ENCODE data around the gene UBE2A.
A peak's percentile ranks its signal among the peaks of the same experiment; 100 is the strongest.

The UBE2A gene

DNA sequence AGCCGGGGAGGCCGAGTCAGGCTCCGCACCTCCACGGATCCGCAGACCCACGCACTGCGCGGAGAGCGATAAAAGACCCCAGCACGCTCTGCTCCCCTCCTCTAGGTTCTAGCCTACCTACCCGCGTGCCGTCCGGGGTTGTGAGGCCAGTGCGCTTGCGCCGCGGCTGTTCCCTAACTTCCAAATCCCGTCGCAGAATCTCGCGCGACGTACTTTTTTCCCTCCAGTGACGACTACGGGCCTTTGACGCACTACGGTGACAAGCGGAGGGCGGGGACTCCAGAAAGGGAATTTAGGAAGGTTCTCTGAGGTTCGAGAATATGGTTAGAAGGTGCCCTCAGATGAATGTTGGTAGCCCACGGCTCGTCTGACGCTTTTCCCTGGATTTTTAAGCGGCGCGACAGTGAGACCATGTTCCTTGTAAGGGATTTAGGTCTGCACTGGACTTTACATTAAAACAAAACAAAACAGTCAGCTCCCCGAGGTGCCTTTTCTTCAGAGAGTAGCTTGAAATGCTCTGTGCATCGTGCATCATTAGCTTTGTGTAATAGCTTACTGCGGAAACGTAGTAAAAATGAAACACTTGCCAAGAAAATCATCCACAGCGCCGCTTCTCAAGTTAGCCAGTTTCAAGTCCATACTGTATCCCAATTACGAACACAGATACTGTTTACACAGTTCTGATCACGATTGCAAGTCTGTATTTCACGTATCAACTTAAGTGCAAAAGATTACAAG lies 32.1 kb downstream of the UBE2A start, which contains the start of gene NKRF:
Gene NKRF (minus strand): TSS at position 145 of the 738 bp plus-strand sequence.
- peak within 1 kb of the TSS; percentile 67 for H3K4me3 ChIP-seq (ENCODE audit: low read depth, low read length)
- DNase-seq (ENCODE audit: low read depth) = peak; percentile 63

DNA sequence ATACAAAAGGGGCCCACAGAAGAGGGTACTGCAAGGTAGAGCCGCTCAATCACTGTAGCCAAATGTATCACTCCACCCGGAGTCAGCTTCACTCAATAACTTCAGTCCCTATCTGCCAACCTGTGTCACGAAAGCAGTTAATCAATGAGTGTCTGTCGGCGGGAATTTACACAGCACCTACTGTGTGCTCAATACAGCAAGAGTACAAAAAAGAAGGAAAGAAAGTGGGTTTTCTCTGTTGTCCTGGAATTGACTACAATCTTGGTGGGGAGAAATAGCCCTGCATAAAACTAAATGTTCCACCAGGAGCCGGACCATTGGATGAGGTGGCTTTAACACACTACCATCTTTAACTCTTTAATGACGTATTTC lies 32.6 kb downstream of the UBE2A start:
- DNase-seq (ENCODE audit: low read depth) = no peak
- H3K4me3 ChIP-seq (ENCODE audit: low read depth, low read length) = peak overlapping the region; percentile 67

DNA sequence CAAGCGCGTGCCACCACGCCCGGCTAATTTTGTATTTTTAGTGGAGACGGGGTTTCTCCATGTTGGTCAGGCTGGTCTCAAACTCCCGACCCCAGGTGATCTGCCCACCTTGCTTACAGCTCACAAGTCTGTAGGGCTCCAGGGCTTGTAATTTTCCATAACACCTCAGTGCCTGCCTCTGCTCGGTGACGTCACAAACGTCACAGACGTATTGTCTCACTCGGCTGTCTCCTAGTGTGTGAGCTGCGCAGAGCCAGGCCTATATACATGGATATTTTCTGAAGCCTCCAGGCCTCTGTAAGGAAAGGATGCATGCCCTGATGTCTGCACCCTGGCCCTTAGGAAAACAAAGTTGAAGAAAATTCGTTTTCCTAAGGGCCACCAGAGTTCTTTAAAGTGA lies 40.4 kb downstream of the UBE2A start:
- DNase-seq (ENCODE audit: low read depth) = no peak

DNA sequence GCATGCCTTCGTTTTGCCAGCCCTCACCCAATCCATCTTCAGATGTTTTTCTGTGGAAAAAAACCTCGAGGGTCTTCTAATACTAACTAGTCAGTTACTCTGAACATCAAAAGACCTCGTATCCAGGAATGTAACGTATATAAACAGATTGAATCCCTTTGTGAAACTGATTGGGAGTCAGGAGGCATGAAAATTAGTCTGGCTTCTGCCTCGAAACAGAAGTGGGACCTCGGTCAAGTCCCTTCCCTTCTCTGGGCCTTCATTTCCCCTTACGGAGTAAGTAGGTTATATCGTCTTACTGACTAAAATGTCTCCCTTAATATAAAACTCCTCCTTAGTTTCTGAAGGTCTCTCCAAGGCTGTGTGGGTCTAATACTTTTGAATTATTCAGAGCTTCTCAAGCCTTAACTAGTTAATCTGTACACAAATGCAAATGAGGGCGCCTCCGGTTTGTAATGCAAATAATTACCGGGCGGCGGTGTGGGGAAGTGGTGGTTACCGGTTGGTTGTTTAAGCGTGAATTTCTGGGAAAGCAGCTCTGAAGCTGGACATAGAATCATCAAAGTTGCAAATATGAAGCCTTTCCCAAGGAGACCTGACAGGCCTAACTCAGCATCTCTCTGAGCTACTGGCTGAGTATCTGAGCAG lies 43.3 kb downstream of the UBE2A start:
- DNase-seq (ENCODE audit: low read depth) = no peak
- no peak overlapping the region for H3K4me3 ChIP-seq (ENCODE audit: low read depth, low read length)

More for the DNA sequence above, 40.4 kb downstream of the UBE2A start:
- no peak overlapping the region for H3K4me3 ChIP-seq (ENCODE audit: low read depth, low read length)

DNA sequence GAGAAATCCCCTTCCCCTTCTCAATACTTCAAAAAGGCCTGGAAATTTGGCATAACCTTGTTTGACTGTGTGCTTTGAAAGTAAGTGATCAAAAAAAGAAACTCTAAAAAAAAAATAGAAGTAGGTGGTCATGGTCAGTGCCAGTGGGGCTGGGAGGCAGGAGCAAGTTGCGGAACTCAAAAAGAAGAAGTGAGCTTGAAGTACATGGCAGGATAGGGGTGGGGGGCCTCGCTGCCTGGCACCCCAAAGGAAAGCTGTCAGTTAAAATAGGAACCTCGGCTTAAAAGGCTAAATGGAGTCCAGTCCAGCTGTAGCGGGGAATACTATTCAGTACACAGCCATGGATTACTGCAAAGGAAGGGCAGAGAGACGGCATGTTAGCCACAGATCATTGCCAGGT lies 44.1 kb downstream of the UBE2A start:
- H3K4me3 ChIP-seq (ENCODE audit: low read depth, low read length) = no peak overlapping the region
- DNase-seq (ENCODE audit: low read depth) = no peak

DNA sequence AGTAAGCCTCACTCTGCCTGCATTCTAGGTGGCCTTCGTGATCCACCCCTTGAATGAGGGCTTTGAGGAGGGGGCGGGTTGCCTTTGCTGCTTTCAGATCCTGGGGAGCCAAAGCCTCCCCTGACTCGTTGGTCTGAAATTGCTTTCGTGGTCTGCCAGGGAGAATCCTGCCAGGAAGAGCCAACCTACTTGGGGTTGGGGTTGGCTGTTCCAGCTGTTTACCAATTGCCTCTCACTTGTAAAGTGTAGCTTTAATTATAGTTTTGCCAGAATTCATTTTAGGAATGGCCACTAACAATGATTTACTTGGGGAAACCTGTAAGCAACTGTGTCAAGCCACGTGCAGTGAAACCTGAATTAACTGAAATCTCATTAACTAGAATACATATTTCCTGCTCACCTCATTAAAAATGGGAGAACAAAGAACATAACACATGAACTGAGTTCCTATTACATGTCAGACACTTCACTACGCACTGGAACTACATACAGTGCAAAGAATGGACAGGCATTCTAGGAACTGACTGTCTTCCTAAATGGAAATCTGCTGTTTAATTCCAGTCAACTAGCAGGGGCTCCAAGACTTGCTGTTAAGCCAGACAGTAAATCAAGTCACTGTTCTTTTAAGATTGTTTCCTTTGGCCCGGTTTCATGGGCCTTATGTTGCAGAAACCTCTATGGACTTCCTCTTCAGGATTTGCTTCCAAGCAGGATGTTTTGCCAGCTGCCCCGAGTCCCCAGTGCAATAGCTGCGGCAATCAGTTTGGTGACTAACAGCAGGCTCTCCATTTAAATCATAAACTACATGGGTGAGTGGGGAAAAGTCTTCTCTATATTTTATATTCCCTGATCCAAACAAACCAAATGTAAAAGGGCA lies 48.2 kb downstream of the UBE2A start:
- DNase-seq (ENCODE audit: low read depth) = peak; percentile 80
- no peak overlapping the region for H3K4me3 ChIP-seq (ENCODE audit: low read depth, low read length)

DNA sequence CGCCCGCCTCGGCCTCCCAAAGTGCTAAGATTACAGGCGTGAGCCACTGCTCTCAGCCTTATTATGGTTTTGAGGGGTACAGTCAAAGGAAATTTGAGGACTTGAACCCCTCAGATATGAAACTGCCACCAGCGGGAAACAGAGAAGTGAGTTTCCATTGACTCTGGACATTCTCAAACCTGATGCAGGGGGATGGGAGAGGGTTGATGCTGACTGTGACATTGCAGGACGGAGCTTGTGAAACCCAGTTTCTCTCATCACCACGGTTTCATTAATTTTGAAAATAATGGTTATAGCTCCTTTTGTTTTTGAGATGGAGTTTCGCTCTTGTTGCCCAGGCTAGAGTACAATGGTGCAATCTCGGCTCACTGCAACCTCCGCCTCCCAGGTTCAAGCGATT lies 50.1 kb downstream of the UBE2A start:
- no peak for DNase-seq (ENCODE audit: low read depth)
- no peak overlapping the region for H3K4me3 ChIP-seq (ENCODE audit: low read depth, low read length)

DNA sequence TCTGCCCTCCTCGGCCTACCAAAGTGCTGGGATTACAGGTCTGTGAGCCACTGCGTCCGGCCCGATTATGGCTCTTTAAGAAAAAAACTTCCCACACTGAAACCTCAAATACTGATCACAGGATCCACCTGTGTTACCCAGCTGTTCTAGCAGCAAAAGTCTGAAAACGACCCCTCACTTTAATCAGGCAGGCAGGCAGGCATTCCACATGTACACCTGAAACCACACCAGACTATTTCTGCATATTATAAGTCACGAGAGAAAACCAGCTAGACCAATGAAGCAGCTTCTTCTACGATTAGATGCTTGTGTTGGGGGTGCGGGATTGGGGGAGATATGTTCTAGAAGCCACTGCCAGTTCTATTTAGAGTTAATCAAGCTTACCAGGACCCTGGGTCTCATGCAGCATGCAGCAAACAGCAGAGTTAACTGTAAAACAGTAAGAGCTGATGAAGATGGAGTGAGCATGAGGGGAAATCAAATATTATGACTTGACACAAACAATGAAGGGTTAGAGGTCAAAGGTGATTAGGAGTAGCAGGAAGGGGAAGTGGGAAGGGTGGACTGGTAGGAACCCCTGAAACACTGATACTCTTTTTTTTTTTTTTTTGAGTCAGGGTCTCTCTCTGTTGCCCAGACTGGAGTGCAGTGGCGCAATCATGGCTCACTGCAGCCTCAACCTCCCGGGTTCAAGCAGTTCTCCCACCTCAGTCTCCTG lies 50.7 kb downstream of the UBE2A start:
- no peak for DNase-seq (ENCODE audit: low read depth)
- no peak overlapping the region for H3K4me3 ChIP-seq (ENCODE audit: low read depth, low read length)

DNA sequence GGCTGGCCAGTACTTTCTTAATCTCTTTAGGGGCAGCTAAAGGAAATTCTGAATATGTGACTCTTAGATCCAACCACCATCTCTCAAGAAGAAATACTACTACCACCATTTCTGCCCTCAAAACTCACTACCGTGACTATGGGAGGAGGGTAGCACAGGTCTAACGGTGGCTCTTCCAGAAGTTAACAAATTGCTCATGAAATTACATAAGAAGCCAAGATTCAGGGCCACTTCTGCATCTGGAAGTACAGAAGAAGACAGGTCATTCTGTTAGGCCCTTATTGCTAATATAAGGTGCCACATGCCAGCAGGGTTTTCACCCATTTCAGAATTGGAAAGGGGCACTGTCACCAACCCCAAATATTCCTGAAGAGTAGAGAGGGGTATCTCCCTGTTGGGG lies 51.5 kb downstream of the UBE2A start:
- DNase-seq (ENCODE audit: low read depth) = no peak
- H3K4me3 ChIP-seq (ENCODE audit: low read depth, low read length) = no peak overlapping the region
